HG03280 (cell line): Measurements from ENCODE around the gene SLC22A24.
"Not testable (repeated sequence)": the region's sequence is repeated elsewhere in the genome, so short reads cannot be mapped to it uniquely, and the experiment has no call there.

Experiments used
- ATAC-seq: cut with Tn5 transposase; IDR thresholded peaks from one replicate; pipeline ENCODE4 v1.9.1; 2021; ENCODE audit warnings: mild to moderate bottlenecking, moderate library complexity; ENCODE audit not compliant: unreplicated experiment

Gene SLC22A24, protein sequence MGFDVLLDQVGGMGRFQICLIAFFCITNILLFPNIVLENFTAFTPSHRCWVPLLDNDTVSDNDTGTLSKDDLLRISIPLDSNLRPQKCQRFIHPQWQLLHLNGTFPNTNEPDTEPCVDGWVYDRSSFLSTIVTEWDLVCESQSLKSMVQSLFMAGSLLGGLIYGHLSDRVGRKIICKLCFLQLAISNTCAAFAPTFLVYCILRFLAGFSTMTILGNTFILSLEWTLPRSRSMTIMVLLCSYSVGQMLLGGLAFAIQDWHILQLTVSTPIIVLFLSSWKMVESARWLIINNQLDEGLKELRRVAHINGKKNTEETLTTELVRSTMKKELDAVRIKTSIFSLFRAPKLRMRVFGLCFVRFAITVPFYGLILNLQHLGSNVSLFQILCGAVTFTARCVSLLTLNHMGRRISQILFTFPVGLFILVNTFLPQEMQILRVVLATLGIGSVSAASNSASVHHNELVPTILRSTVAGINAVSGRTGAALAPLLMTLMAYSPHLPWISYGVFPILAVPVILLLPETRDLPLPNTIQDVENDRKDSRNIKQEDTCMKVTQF

DNA sequence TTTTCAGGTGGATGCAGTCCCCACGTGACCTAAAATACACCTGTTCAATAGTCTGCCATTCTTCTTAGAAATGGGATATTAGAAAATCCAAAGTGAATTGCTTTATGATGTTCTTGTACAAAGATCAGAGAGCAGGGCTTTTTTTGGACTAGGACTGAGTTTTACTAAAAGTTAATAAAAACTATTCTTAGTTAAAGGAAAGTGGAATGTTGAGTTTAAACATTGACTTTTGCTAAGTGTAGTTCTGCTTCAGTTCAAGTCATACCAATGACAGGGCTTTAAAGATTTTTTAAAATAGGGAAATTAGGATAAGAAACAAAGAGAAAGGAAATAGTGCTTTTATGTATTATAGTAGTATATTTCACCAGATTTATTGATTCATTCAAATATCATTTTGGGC is at the start of gene SLC22A24:
Gene SLC22A24 (minus strand): TSS at position 101 of the 400 bp plus-strand sequence. CDS start 442 bp downstream, outside the sequence.
- ATAC-seq = no peak

- no peak for ATAC-seq
Measured at GRCh38 chr11:63180536-63180935, 36.5 kb upstream of the SLC22A24 start.

- ATAC-seq = no peak
Measured at GRCh38 chr11:63179432-63180041, 35.5 kb upstream of the SLC22A24 start.

DNA sequence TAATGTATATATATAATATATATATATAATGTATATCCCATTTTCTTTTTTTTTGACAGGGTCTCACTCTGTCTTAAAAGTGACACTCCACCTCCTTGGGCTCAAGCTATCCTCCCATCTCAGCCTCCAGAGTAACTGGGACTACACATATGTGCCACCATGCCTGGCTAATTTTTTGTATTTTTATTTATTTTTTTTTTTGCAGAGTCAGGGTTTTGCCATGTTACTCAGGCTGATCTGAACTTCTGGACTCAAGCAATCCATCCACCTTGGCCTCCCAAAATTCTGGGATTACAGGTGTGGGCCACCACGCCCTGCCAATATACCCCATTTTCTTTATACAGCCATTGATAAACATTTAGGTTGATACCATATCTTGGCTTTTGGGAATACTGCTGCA is 33.9 kb upstream of the SLC22A24 start:
- no peak for ATAC-seq

DNA sequence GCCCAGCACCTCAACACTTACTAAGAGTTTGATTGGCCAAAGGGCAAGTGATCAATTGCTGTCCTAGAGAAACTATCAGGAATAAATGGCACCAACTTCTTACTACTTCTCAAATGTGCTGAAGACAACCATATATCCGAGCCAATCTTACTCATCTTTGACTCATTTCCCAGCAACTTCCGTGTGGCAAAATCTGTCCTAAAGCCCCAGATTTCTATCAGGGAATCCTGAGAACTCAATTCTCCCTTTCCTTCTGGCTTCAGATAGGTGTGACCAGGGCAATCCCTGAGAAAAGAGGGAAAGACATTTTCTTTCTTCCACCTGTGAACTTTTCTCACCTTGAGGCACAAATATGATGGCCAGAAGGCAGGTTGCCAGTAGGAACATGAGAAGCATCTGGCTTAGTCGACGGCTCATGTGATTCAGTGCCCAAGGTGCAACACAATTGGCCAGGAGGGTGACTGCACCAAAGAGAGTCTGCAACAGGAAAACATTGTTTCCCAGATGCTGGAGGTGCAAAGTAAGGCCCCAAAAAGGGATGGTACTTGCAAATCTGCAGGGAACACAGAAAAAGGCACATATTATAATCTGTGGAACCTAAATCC is 21.8 kb upstream of the SLC22A24 start:
- no peak for ATAC-seq

DNA sequence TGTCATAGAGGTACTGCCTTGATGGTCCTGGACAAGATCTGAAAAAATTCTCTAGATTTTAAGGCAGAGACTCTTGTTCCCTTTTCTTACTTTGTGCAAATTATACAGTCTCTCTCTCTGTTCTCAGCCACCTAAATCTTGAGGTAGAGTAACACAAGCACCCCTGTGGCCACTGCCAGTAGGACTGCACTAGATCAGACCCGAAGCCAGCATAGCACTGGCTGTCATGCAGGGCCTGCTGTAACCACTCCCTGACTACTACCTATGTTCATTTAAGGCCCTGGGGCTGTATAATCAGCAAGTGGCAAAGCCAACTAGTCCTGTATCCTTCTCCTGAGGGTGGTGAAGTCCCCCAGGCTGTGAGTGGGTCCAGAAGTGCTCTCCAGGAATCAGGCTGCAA is 11.8 kb upstream of the SLC22A24 start:
- ATAC-seq = no peak

GRCh38 chr11:63146581-63146980 is 2.6 kb upstream of the SLC22A24 start:
- no peak for ATAC-seq

GRCh38 chr11:63142459-63142858 is 1.6 kb downstream of the SLC22A24 start:
- no peak for ATAC-seq

DNA sequence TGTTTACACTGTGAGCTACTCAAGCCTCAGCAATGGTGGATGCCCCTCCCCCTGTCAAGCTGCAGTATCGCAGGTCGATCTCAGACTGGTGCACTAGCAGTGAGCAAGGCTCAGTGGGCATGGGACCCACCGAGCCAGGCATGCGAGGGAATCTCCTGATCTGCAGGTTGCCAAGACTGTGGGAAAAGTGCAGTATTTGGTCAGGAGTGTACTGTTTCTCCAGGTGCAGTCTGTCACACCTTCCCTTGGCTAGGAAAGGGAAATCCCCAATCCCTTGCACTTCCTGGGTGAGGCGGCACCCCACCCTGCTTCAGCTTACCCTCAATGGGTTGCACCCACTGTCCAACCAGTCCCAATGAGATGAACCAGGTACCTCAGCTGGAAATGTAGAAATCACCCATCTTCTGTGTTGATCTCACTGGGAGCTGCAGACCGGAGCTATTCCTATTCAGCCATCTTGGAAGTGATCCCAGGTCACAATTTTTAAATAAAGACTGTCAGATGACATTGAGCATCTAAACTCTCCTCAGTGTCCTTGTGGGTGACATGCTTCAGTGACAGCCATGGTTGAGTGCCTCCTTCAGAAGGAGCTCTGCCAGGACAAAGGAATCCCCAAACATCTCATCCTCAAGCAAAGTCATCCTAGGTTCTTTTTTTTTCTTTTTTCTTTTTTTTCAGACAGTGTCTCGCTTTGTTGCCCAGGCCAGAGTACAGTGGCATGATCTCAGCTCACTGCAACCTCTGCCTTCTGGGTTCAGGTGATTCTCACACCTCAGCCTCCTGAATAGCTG is 10.8 kb downstream of the SLC22A24 start:
- no peak for ATAC-seq

DNA sequence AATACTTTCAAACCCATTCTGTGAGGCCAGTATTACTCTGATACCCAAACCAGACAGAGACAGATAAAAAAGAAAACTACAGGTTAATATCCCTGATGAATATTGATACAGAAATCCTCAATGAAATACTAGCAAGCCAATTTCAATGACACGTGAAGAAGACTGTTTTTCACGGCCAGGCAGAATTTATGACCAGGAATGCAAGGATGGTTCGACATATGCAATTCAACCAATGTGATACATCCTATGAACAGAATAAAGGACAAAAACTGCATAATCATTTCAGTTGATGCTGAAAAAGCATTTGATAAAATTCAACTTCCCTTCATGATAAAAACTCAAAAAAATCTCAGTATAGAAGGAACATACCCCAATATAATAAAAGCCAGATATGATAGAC is 44.5 kb downstream of the SLC22A24 start:
- ATAC-seq = no peak

GRCh38 chr11:63080682-63081081 is 63.3 kb downstream of the SLC22A24 start:
- ATAC-seq = no peak

DNA sequence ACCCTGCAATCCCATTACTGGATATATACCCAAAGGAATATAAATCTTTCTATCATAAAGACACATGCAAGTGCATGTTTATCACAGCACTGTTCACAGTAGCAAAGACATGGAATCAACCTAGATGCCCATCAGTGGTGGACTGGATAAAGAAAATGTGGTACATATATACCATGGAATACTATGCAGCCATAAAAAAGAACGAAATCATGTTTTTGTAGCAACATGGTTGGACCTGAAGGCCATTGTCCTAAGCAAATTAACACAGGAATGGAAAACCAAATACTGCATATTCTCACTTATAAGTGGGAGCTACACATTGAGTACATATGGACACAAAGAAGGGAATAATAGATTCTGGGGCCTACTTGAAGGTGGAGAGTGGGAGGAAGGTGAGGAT is 97.8 kb downstream of the SLC22A24 start:
- ATAC-seq = not testable (repeated sequence)

DNA sequence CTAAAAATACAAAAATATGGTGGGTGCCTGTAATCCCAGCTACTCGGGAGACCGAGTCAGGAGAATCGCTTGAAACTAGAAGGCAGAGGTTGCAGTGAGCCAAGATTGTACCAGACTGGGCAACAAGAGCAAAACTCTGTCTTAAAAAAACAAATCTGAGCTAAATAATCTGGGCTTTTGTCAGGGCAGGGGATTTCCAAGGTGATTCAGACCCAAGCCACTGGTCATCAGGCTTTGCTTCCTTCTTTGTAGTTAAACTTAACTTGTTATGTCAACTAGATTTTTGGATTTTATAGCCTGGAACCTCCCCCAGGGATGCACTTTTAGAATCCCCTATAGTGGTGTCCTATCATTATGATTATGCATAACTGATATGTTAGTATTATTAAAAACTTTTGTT is 101.4 kb downstream of the SLC22A24 start:
- no peak for ATAC-seq

DNA sequence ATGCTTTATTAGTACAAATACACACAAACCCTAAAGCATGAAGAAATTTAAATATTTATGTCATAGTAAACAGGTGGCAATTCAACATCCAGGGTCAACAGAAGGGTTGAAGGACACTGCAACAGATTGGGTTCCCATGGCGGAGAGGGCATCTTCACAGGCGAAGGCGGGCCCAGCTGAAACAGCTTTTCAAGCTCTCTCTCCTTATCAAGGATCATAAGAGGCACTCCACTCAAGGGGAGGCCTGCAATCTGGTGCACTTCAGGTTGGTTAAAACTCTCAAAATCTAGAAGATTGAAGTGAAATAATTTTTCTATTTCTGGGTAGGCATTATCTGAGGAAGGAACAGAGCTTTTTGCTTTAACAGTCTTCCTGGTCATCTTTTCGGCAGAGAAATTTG is 111.6 kb downstream of the SLC22A24 start:
- ATAC-seq = no peak
